ENCODE data around the gene CST2. TPM values are rescaled to one million over a fixed set of nuclear protein-coding genes. Genes with fewer than 3 reads are reported as not detected.

The CST2 gene
- total and polyA plus RNA-seq, 2 experiments from 2014 or later, result not detected

- Mint-ChIP-seq H3K27ac (no peak overlapping the region), H3K27me3 (ENCODE audit: insufficient read depth, low read depth, poor library complexity) (peaks cover 6% of the 10 kb centered on the region), H3K36me3 (ENCODE audit: low read depth) (no peaks in the 10 kb centered on the region; the same call in 2 of the 3 replicates), H3K4me3 (no peak overlapping the region), H3K9me3 (no peaks in the 10 kb centered on the region; the same call in 2 of the 3 replicates), H3K4me1 (peaks cover 10% of the 10 kb centered on the region; the same call in 2 of the 3 replicates)
- H3K4me2 ChIP-seq, result no peak overlapping the region
- TF ChIP-seq, protein P1, sequence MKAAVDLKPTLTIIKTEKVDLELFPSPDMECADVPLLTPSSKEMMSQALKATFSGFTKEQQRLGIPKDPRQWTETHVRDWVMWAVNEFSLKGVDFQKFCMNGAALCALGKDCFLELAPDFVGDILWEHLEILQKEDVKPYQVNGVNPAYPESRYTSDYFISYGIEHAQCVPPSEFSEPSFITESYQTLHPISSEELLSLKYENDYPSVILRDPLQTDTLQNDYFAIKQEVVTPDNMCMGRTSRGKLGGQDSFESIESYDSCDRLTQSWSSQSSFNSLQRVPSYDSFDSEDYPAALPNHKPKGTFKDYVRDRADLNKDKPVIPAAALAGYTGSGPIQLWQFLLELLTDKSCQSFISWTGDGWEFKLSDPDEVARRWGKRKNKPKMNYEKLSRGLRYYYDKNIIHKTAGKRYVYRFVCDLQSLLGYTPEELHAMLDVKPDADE (IDR thresholded peaks at IDR 0.05), result no peak
- TF ChIP-seq NANOG (IDR thresholded peaks at IDR 0.05; ENCODE audit: borderline replicate concordance) (no peak), EZH2phosphoT487 (IDR thresholded peaks at IDR 0.05; ENCODE audit: unreplicated experiment) (no peak), CREB1 (CRISPR knock-in tag; IDR thresholded peaks at IDR 0.05; ENCODE audit: low read depth) (no peak), POLR2AphosphoS5 (IDR thresholded peaks at IDR 0.05; ENCODE audit: low read depth) (no peak), ZNF331 (CRISPR knock-in tag; IDR thresholded peaks at IDR 0.05; ENCODE audit: low read depth) (no peak), EZH2 (IDR thresholded peaks at IDR 0.05; ENCODE audit: low read depth, unreplicated experiment) (no peak), ZNF114 (CRISPR knock-in tag; IDR thresholded peaks at IDR 0.05) (no peak), STAT1 (IDR thresholded peaks at IDR 0.05; ENCODE audit: unreplicated experiment) (no peak)
- TF ChIP-seq, protein P2, sequence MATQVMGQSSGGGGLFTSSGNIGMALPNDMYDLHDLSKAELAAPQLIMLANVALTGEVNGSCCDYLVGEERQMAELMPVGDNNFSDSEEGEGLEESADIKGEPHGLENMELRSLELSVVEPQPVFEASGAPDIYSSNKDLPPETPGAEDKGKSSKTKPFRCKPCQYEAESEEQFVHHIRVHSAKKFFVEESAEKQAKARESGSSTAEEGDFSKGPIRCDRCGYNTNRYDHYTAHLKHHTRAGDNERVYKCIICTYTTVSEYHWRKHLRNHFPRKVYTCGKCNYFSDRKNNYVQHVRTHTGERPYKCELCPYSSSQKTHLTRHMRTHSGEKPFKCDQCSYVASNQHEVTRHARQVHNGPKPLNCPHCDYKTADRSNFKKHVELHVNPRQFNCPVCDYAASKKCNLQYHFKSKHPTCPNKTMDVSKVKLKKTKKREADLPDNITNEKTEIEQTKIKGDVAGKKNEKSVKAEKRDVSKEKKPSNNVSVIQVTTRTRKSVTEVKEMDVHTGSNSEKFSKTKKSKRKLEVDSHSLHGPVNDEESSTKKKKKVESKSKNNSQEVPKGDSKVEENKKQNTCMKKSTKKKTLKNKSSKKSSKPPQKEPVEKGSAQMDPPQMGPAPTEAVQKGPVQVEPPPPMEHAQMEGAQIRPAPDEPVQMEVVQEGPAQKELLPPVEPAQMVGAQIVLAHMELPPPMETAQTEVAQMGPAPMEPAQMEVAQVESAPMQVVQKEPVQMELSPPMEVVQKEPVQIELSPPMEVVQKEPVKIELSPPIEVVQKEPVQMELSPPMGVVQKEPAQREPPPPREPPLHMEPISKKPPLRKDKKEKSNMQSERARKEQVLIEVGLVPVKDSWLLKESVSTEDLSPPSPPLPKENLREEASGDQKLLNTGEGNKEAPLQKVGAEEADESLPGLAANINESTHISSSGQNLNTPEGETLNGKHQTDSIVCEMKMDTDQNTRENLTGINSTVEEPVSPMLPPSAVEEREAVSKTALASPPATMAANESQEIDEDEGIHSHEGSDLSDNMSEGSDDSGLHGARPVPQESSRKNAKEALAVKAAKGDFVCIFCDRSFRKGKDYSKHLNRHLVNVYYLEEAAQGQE (IDR thresholded peaks at IDR 0.05; ENCODE audit: unreplicated experiment), result no peak
- TF ChIP-seq, protein P3, sequence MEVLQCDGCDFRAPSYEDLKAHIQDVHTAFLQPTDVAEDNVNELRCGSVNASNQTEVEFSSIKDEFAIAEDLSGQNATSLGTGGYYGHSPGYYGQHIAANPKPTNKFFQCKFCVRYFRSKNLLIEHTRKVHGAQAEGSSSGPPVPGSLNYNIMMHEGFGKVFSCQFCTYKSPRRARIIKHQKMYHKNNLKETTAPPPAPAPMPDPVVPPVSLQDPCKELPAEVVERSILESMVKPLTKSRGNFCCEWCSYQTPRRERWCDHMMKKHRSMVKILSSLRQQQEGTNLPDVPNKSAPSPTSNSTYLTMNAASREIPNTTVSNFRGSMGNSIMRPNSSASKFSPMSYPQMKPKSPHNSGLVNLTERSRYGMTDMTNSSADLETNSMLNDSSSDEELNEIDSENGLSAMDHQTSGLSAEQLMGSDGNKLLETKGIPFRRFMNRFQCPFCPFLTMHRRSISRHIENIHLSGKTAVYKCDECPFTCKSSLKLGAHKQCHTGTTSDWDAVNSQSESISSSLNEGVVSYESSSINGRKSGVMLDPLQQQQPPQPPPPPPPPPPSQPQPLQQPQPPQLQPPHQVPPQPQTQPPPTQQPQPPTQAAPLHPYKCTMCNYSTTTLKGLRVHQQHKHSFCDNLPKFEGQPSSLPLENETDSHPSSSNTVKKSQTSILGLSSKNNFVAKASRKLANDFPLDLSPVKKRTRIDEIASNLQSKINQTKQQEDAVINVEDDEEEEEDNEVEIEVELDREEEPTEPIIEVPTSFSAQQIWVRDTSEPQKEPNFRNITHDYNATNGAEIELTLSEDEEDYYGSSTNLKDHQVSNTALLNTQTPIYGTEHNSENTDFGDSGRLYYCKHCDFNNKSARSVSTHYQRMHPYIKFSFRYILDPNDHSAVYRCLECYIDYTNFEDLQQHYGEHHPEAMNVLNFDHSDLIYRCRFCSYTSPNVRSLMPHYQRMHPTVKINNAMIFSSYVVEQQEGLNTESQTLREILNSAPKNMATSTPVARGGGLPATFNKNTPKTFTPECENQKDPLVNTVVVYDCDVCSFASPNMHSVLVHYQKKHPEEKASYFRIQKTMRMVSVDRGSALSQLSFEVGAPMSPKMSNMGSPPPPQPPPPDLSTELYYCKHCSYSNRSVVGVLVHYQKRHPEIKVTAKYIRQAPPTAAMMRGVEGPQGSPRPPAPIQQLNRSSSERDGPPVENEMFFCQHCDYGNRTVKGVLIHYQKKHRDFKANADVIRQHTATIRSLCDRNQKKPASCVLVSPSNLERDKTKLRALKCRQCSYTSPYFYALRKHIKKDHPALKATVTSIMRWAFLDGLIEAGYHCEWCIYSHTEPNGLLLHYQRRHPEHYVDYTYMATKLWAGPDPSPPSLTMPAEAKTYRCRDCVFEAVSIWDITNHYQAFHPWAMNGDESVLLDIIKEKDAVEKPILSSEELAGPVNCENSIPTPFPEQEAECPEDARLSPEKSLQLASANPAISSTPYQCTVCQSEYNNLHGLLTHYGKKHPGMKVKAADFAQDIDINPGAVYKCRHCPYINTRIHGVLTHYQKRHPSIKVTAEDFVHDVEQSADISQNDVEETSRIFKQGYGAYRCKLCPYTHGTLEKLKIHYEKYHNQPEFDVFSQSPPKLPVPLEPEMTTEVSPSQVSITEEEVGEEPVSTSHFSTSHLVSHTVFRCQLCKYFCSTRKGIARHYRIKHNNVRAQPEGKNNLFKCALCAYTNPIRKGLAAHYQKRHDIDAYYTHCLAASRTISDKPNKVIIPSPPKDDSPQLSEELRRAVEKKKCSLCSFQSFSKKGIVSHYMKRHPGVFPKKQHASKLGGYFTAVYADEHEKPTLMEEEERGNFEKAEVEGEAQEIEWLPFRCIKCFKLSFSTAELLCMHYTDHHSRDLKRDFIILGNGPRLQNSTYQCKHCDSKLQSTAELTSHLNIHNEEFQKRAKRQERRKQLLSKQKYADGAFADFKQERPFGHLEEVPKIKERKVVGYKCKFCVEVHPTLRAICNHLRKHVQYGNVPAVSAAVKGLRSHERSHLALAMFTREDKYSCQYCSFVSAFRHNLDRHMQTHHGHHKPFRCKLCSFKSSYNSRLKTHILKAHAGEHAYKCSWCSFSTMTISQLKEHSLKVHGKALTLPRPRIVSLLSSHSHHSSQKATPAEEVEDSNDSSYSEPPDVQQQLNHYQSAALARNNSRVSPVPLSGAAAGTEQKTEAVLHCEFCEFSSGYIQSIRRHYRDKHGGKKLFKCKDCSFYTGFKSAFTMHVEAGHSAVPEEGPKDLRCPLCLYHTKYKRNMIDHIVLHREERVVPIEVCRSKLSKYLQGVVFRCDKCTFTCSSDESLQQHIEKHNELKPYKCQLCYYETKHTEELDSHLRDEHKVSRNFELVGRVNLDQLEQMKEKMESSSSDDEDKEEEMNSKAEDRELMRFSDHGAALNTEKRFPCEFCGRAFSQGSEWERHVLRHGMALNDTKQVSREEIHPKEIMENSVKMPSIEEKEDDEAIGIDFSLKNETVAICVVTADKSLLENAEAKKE (CRISPR knock-in tag; IDR thresholded peaks at IDR 0.05), result no peak
- TF ChIP-seq, protein P4, sequence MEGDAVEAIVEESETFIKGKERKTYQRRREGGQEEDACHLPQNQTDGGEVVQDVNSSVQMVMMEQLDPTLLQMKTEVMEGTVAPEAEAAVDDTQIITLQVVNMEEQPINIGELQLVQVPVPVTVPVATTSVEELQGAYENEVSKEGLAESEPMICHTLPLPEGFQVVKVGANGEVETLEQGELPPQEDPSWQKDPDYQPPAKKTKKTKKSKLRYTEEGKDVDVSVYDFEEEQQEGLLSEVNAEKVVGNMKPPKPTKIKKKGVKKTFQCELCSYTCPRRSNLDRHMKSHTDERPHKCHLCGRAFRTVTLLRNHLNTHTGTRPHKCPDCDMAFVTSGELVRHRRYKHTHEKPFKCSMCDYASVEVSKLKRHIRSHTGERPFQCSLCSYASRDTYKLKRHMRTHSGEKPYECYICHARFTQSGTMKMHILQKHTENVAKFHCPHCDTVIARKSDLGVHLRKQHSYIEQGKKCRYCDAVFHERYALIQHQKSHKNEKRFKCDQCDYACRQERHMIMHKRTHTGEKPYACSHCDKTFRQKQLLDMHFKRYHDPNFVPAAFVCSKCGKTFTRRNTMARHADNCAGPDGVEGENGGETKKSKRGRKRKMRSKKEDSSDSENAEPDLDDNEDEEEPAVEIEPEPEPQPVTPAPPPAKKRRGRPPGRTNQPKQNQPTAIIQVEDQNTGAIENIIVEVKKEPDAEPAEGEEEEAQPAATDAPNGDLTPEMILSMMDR (conservative IDR thresholded peaks at IDR 0.05; ENCODE audit: low read depth in 2 of 2), result no peak
- no peaks in the 10 kb centered on the region for H3F3A ChIP-seq (replicated peaks; ENCODE audit: low read depth)
- H3K27me3 ChIP-seq (ENCODE audit: insufficient read depth), result no peaks in the 10 kb centered on the region
- H2AFZ ChIP-seq, result no peak overlapping the region
- H3K79me2 ChIP-seq (replicated peaks; ENCODE audit: insufficient read depth), result no peaks in the 10 kb centered on the region
- H3K27ac ChIP-seq (ENCODE audit: low read depth), result no peak overlapping the region
- no peaks in the 10 kb centered on the region for H3K9me2 ChIP-seq (ENCODE audit: insufficient read depth)
- no peaks in the 10 kb centered on the region for H4K20me1 ChIP-seq (replicated peaks; ENCODE audit: insufficient read depth)
- ATAC-seq (no peak), DNase-seq (ENCODE audit: low spot score) (no peak)
- H3K4me1 ChIP-seq (ENCODE audit: insufficient read depth), result no peaks in the 10 kb centered on the region
- H3K4me3 ChIP-seq, result no peak overlapping the region
- H3K36me3 ChIP-seq (ENCODE audit: insufficient read depth), result no peaks in the 10 kb centered on the region
Measured at GRCh38 chr20:23823111-23823510, 3.4 kb downstream of the CST2 start.
